B cell (primary cell): ENCODE measurements around the gene DKK2.

Source experiments
- CTCF ChIP-seq: fragments of 200-600 bp; IDR thresholded peaks from one replicate; pipeline ENCODE4 v1.8.0; 2022; ENCODE audit warnings: antibody characterized with exemption, mild to moderate bottlenecking
- EZH2 ChIP-seq: IDR thresholded peaks from 2 replicates; pipeline ENCODE4 v1.6.1; 2012; ENCODE audit warnings: borderline replicate concordance, low read depth, mild to moderate bottlenecking, moderate library complexity, low read length; ENCODE audit not compliant: insufficient read depth, poor library complexity, severe bottlenecking

DNA sequence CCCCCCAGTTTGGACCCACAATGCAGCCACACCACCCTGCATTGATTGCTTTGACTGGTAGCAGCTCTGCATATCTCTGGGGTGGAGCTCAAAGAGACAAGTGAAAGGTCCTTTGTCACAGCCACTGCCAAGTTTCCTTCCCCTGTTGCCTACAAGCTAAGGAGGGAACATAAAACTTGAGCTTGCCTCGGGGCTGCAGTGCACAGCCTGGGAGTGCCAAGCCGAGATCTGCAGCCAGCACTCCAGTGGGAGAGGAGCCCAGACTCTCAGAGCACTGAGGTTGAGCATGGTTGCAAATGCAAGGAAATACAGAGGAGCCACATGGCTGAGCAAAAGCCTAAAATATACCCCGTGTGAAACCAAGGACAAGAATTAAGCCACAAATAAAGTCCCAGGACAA is 142.2 kb downstream of the DKK2 start:
- TF ChIP-seq CTCF (no peak), EZH2 (no peak)
